Gastrocnemius medialis (tissue), 4 donors: Measurements from ENCODE around the gene SLC5A11.

ENCODE experiments used
- POLR2A ChIP-seq, 2 donors: fragments of 450-650 bp; IDR thresholded peaks; one replicate each; pipeline ENCODE4 v1.6.1; 2017; ENCODE audit warnings: antibody characterized with exemption in 2 of 2, mild to moderate bottlenecking in 2 of 2, moderate library complexity in 2 of 2
- TF ChIP-seq, protein P1 (sequence below), 5 experiments: fragments of 450-650 bp in 3 of 5; fragments of 200-600 bp in 2 of 5; sonication (generic) in 2 of 5; IDR thresholded peaks in 4 of 5; conservative IDR thresholded peaks in 1 of 5; 1 replicate in 4 of 5; 2 replicates in 1 of 5; pipeline ENCODE4 v1.5.1; 2016 to 2019; ENCODE audit warnings: antibody characterized with exemption in 5 of 5, mild to moderate bottlenecking in 3 of 5, moderate library complexity in 3 of 5

GRCh38 chr16:24854607-24855171 is 8.9 kb downstream of the SLC5A11 start:
- TF ChIP-seq POLR2A (IDR thresholded peaks at IDR 0.05), result no peak
- TF ChIP-seq, protein P1, sequence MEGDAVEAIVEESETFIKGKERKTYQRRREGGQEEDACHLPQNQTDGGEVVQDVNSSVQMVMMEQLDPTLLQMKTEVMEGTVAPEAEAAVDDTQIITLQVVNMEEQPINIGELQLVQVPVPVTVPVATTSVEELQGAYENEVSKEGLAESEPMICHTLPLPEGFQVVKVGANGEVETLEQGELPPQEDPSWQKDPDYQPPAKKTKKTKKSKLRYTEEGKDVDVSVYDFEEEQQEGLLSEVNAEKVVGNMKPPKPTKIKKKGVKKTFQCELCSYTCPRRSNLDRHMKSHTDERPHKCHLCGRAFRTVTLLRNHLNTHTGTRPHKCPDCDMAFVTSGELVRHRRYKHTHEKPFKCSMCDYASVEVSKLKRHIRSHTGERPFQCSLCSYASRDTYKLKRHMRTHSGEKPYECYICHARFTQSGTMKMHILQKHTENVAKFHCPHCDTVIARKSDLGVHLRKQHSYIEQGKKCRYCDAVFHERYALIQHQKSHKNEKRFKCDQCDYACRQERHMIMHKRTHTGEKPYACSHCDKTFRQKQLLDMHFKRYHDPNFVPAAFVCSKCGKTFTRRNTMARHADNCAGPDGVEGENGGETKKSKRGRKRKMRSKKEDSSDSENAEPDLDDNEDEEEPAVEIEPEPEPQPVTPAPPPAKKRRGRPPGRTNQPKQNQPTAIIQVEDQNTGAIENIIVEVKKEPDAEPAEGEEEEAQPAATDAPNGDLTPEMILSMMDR (IDR thresholded peaks at IDR 0.05 in 4 of 5, conservative IDR thresholded peaks at IDR 0.05 in 1 of 5), result no peak
